ENCODE data around the gene FNDC3B. TPM values are rescaled to one million over a fixed set of nuclear protein-coding genes. Genes with fewer than 3 reads are reported as not detected.

FNDC3B gene
- total and polyA plus RNA-seq, 4 donors = 23.3 to 74.2 (median 32.9) TPM

GRCh38 chr3:172442606-172443005 lies 403.2 kb downstream of the FNDC3B start:
- no peak for DNase-seq (ENCODE audit: low spot score)
- WGBS = 70% methylated on average over 1 of the region's 1 CpG
- no peak overlapping the region for H3K4me3 ChIP-seq (ENCODE audit: low read depth in 1 of 3, low read length in 3 of 3)

DNA sequence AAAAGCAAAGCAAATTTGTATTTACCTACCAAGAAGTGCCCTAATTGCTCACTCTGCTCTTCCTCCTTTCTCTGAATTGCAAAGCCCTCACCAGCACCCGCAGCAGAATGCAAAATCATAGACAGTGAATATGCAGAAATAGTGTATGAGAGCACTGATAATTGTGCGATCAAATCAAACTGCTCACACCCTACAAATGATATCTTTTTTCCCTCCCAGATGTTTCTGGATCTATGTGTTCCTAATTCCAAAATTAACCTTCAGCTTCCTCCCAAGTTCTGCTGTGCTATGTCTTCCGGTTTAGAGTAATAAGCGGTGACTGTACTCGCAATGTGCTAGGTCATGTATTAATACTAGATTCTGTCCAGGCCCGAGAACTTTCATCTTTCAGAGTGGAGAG lies 405.4 kb downstream of the FNDC3B start:
- WGBS = 76% methylated on average over 6 of the region's 6 CpGs
- H3K4me3 ChIP-seq (ENCODE audit: low read depth in 1 of 3, low read length in 3 of 3) = no peak overlapping the region
- no peaks in the 10 kb centered on the region for H3K36me3 ChIP-seq (ENCODE audit: control insufficient read depth in 4 of 4, insufficient read depth in 3 of 4, low read depth in 1 of 4, low read length in 3 of 4)
- no peak overlapping the region for H3K9ac ChIP-seq (ENCODE audit: low read depth in 1 of 2, low read length in 2 of 2)
- H3K9me3 ChIP-seq (ENCODE audit: control insufficient read depth in 4 of 4, low read length in 3 of 4) = no peaks in the 10 kb centered on the region
- H3K27me3 ChIP-seq (ENCODE audit: control insufficient read depth in 4 of 4, insufficient read depth in 4 of 4, low read length in 3 of 4) = peaks cover 0 to 13% (median 9%) of the 10 kb centered on the region in 4 donors
- no peak for DNase-seq (ENCODE audit: low spot score)
- H3K27ac ChIP-seq (ENCODE audit: low read depth in 1 of 2, low read length in 2 of 2) = no peak overlapping the region
- peaks cover 0 to 13% (median 10%) of the 10 kb centered on the region in 4 donors for H3K4me1 ChIP-seq (ENCODE audit: control insufficient read depth in 4 of 4, insufficient read depth in 4 of 4, low read length in 3 of 4)
- TF ChIP-seq YY1 (IDR thresholded peaks at IDR 0.05) = no peak
- no peak for TF ChIP-seq HNF4A (conservative IDR thresholded peaks at IDR 0.05)
- TF ChIP-seq REST (IDR thresholded peaks at IDR 0.05) = no peak
- TF ChIP-seq, protein P1, sequence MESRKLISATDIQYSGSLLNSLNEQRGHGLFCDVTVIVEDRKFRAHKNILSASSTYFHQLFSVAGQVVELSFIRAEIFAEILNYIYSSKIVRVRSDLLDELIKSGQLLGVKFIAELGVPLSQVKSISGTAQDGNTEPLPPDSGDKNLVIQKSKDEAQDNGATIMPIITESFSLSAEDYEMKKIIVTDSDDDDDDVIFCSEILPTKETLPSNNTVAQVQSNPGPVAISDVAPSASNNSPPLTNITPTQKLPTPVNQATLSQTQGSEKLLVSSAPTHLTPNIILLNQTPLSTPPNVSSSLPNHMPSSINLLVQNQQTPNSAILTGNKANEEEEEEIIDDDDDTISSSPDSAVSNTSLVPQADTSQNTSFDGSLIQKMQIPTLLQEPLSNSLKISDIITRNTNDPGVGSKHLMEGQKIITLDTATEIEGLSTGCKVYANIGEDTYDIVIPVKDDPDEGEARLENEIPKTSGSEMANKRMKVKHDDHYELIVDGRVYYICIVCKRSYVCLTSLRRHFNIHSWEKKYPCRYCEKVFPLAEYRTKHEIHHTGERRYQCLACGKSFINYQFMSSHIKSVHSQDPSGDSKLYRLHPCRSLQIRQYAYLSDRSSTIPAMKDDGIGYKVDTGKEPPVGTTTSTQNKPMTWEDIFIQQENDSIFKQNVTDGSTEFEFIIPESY (IDR thresholded peaks at IDR 0.05) = no peak
- TF ChIP-seq, protein P2, sequence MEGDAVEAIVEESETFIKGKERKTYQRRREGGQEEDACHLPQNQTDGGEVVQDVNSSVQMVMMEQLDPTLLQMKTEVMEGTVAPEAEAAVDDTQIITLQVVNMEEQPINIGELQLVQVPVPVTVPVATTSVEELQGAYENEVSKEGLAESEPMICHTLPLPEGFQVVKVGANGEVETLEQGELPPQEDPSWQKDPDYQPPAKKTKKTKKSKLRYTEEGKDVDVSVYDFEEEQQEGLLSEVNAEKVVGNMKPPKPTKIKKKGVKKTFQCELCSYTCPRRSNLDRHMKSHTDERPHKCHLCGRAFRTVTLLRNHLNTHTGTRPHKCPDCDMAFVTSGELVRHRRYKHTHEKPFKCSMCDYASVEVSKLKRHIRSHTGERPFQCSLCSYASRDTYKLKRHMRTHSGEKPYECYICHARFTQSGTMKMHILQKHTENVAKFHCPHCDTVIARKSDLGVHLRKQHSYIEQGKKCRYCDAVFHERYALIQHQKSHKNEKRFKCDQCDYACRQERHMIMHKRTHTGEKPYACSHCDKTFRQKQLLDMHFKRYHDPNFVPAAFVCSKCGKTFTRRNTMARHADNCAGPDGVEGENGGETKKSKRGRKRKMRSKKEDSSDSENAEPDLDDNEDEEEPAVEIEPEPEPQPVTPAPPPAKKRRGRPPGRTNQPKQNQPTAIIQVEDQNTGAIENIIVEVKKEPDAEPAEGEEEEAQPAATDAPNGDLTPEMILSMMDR (IDR thresholded peaks at IDR 0.05; ENCODE audit: low read depth, low read length, missing input control) = no peak
- no peak for TF ChIP-seq RAD21 (IDR thresholded peaks at IDR 0.05)
- no peak for TF ChIP-seq FOXA1 (IDR thresholded peaks at IDR 0.05)
- no peak for TF ChIP-seq GABPA (IDR thresholded peaks at IDR 0.05 in 1 of 2, conservative IDR thresholded peaks at IDR 0.05 in 1 of 2)
- TF ChIP-seq, protein P3, sequence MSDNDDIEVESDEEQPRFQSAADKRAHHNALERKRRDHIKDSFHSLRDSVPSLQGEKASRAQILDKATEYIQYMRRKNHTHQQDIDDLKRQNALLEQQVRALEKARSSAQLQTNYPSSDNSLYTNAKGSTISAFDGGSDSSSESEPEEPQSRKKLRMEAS (IDR thresholded peaks at IDR 0.05) = no peak
- no peak for TF ChIP-seq NR2F2 (IDR thresholded peaks at IDR 0.05)
- TF ChIP-seq RXRA (IDR thresholded peaks at IDR 0.05) = no peak
- no peak for TF ChIP-seq FOXA2 (IDR thresholded peaks at IDR 0.05)
- TF ChIP-seq EGR1 (IDR thresholded peaks at IDR 0.05; ENCODE audit: low read depth in 2 of 2) = no peak
- TF ChIP-seq TAF1 (conservative IDR thresholded peaks at IDR 0.05) = no peak
- no peak for TF ChIP-seq HNF4G (IDR thresholded peaks at IDR 0.05)

More at GRCh38 chr3:172442606-172443005, 403.2 kb downstream of the FNDC3B start:
- Histone ChIP-seq H3K4me1 (ENCODE audit: control insufficient read depth in 4 of 4, insufficient read depth in 4 of 4, low read length in 3 of 4) (no peaks in the 10 kb centered on the region), H3K27ac (ENCODE audit: low read depth in 1 of 2, low read length in 2 of 2) (no peak overlapping the region), H3K9ac (ENCODE audit: low read depth in 1 of 2, low read length in 2 of 2) (no peak overlapping the region), H3K36me3 (ENCODE audit: control insufficient read depth in 4 of 4, insufficient read depth in 3 of 4, low read depth in 1 of 4, low read length in 3 of 4) (no peaks in the 10 kb centered on the region), H3K27me3 (ENCODE audit: control insufficient read depth in 4 of 4, insufficient read depth in 4 of 4, low read length in 3 of 4) (peaks cover 0 to 2% (median 0%) of the 10 kb centered on the region in 4 donors), H3K9me3 (ENCODE audit: control insufficient read depth in 4 of 4, low read length in 3 of 4) (no peaks in the 10 kb centered on the region)
- TF ChIP-seq FOXA1 (IDR thresholded peaks at IDR 0.05) = no peak
- no peak for TF ChIP-seq HNF4A (conservative IDR thresholded peaks at IDR 0.05)
- TF ChIP-seq ATF3 (IDR thresholded peaks at IDR 0.05) = no peak
- TF ChIP-seq, protein P1 (IDR thresholded peaks at IDR 0.05) = no peak
- TF ChIP-seq NR2F2 (IDR thresholded peaks at IDR 0.05) = no peak
- no peak for TF ChIP-seq TAF1 (conservative IDR thresholded peaks at IDR 0.05)
- no peak for TF ChIP-seq GABPA (IDR thresholded peaks at IDR 0.05 in 1 of 2, conservative IDR thresholded peaks at IDR 0.05 in 1 of 2)
- no peak for TF ChIP-seq SP1 (IDR thresholded peaks at IDR 0.05)
- TF ChIP-seq HNF4G (IDR thresholded peaks at IDR 0.05) = no peak
- no peak for TF ChIP-seq FOXA2 (IDR thresholded peaks at IDR 0.05)
- no peak for TF ChIP-seq EGR1 (IDR thresholded peaks at IDR 0.05; ENCODE audit: low read depth in 2 of 2)

Data from liver (tissue), 9 donors.